GM21528 (cell line): Measurements from ENCODE around the gene GUK1.
"Not testable (repeated sequence)": the region's sequence is repeated elsewhere in the genome, so short reads cannot be mapped to it uniquely, and the experiment has no call there.

Experiments used
- ATAC-seq: cut with Tn5 transposase; IDR thresholded peaks from one replicate; pipeline ENCODE4 v1.9.1; 2021; ENCODE audit warnings: mild to moderate bottlenecking, moderate library complexity; ENCODE audit not compliant: unreplicated experiment, low FRiP score

GUK1 gene

DNA sequence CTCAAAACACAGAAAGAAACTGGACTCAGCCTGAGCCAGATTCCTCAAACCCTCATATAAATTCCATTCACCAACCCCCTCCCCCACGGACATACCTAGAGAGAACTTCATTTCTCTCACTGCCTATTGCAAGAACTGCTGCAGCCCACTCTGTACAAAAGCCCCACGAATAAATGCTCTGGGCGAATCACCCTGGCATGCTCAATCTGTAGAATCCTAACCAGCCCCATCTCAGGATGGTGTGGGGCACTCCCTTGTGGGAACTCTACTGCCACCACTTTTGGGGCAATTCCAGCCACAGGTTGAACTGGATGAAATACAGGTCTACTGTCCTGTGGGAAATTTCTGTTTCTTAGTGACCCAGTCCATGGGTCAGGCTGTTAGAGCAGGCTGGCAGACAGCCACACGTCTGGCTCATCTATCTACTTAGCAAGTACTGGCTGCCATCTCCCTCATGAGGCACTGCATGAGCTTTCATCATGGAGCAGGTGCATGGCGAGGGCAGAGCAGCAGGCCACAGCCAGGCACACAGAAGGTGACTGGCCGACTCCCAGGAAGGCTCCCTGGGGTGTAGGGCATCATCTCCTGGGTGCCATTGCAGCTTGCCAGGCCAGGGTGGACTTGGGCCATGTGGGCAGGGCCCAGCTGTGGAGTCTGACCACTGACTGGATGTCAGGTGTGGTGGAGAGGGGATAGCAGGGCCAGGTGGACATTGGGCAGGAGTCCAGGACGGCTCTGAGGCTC lies 35.4 kb upstream of the GUK1 start:
- no peak for ATAC-seq

DNA sequence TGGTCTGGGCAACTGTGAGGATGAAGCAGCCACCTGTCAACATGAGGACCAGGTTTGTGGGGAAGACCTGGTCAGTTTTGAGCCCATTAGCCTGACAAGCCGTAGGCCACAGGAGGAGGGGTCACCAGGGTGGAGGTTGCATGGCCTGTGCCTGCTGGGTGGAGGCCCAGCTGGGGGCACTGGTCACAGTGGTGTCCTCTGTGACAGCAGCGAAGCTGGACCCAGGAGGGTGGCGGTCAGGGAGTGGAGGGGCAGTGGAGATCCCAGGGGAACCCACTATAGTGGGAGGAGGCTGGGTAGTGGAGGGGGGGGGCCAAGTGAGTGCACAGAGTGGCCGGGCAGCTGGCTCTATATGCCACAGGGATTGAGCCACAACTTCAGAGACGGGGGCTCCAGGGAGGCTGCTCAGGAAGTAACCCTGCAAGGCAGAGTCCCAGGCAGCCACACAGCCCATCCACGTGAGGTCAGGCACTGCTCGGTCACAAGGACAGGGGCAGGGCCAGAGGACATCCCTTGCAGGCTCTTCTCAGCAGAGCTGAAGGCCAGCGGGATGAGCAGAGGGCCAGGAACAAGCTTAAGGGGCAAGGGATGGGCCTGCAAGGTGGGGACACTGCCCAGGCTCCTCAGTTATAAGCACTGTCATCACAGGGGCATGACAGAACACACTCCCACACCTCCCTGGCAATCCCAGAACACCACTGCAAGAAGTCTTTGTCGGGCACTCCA lies 34.6 kb upstream of the GUK1 start:
- no peak for ATAC-seq

DNA sequence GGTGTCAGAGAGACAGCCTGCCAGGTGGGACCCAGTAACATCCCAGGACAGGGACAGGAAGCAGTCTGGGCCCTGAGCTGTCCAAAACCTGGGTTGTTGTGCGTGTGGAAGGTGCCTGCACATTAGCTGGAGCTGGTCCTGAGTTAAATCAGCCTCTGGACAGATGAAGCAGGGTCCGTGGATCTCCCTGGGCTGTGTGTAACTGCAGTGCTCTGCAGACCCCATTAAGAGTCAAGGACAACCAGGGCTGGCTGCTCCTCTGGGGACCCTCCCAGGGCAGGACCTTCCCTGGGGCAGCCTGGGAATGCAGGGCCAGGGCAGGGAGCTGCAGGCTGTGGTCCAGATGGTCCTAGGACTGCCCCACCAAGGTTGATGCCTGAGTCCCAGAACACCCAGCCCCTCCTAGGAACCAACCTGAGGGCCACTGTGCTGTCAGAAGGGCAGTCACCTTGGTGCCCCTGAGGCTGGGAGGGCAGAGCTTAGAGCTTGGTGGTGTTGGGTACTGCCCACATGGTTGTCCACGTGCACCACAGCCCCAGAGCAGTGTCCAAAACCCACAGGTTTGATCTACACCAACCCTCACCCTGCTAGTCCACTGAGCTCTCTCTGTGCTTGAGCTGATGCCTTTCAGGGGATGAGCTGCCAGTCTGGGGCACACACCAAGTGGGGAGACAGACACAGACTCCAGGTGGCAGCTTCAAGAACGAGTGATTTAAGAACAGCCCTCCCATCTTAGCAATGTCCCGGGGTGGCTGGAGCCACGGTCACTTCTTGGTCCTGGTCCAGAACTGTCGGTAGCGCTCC lies 33.9 kb upstream of the GUK1 start:
- no peak for ATAC-seq

DNA sequence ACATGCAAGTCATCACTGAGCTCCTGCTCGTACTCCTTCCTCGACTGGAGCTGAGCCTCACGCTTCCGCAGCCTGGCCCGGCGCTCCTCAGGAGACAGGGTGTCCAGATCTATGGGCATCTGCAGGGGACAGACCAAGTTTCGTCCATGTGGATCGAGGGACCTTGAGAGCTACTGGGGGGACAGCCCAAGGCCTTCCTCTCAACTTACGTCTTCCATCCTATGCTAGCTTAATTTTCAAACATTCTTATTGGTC lies 33.4 kb upstream of the GUK1 start:
- ATAC-seq: no peak

DNA sequence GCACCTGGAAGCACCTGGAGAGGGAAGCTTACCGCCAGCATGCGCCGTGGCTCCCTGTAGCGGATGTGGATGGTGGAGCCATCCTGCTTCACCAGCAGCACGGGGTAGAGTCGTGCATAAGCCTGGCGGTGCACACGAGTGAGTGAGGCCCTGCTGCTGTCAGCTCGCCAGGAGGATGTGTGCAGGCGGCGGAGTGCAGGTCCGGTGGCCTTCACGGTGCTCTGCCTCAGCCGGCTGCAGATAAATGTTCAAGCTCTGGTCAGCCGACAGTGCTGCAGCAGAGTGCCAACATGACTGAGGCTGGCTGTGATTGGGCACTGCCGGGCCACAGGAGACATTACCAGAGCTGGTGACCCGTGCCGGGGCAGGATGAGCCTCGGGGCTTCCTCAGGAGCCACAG lies 32.4 kb upstream of the GUK1 start:
- no peak for ATAC-seq

DNA sequence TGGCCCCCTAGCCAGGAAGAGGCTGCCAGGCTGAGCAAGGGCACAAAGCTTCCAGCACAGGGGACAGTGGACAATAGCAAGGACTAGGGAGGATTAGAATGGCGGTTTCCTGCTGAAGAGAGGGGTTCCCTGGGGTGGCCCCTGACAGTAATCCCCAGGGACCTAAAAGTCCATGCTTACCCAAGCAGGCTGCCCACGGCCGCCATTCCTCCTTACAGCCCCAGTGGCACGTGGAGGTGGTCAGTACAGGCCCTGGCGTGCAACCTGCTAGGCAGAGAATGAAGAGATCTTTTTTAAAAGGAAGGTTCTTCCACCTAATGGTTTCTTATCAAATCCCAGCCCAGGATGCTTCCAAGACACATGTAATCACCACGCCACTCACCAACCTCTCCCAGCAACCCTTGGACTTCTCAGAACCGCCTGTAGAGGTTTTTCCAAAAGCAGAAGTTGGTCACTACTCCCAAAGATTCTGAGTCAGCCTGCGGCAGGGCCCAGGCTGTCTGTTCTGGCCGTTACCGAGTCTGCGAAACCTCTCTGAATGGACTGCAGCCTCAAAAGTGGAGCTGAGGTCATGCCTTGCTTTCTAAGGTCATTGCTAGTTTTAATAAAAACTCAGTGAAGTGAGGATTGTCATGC lies 31.9 kb upstream of the GUK1 start:
- ATAC-seq: no peak

DNA sequence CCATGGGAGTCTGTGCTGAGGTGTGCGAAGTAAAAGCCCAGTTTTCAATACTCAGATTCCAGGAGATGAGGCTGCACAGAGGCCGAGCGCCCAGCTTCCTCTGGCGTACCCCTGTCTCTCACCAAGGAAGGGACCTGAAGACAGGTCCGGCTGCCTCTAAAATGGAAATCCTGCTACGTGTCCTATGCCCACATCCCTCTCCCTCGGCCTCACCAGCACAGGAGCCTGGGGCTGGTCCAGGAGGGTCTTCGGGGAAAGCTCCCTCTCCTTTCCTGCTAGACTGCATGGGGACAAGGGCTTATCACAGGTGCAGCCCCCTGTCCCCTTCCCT lies 31.4 kb upstream of the GUK1 start:
- ATAC-seq: no peak

DNA sequence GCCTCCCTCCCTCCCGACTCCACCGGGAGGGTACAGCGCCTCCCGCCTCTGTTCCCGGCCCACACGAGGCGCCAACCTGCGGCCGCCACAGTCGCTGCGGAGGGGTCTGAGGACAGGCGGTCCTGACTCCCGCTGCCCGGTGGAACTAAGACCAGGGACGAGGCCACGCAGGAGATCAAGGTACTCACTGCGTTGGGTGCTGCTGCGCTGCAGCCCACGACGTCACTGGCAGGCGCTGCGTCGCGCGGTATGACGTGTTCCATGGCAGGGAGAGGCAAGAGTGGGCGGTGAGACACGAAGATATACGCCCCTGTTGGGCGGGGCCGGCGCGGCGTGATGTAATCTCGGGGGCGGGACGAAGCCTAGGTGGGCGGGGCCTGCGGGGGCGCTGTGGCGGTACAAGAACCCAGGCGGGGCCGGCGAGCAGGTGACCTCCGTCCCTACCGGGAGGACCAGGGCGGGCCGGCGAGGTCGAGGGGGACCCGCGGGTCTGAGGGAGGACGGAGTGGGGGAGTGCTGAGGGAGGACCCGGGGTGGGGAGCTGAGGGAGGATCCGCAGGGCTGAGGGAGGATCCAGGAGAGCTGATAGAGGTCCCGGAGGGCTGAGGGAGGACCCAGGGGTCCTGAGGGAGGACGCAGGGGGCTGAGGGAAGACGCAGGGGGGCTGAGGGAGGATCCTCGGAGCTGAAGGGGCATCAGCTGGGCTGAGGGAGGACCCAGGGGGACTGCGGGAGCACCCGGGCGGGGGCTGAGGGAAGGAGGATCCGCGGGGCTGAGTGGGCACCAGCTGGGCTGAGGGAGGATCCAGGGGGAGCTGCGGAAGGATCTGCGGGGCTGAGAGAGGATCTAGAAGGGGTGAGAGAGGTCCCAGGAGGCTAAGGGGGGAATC lies 30.8 kb upstream of the GUK1 start, which contains the start of gene MRPL55:
MRPL55 (minus strand) TSS at position 227 of the 889 bp plus-strand sequence. CDS start 1,039 bp downstream, outside the sequence.
- ATAC-seq: peak; percentile 90

DNA sequence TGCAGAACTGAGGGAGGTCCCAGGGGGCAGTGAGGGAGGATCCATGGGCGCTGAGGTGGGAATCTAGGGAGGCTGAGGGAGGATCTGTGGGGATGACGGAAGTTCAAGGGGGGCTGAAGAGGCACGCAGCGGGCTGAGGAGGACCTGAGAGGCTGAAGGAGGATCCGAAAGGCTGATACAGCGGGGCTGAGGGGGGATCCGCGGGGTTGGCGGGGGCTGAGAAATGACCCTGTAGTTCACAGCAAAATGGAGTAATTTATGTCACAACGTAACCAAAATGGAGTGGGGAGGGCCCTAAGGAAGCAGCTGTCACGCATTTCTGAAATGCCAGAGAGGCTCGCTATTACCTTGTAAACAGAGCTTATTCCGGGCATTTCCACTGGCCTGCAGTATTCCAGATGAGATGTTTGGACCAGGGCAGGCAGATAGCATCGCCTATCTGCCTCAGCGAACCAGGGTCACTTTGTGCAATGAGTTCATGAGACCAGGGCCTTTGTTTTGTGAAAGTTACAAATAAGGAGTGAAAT lies 30.1 kb upstream of the GUK1 start:
- ATAC-seq: no peak

- no peak for ATAC-seq
Measured at GRCh38 chr1:228110556-228110955, 29.5 kb upstream of the GUK1 start.

DNA sequence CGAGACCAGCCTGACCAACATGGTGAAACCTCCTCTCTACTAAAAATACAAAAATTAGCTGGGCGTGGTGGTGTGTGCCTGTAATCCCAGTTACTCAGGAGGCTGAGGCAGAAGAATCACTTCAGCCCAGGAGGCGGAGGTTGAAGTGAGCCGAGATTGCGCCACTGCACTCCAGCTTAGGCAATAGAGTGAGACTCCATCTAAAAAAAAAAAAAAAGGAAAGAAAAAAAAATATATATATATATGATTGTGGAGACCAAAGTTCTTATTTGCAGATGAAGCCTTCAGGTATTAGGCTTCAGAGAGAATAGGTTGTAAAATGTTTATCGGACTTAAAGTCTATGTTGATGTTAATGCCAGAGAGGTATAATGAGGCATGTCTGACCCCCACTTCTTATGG lies 28.8 kb upstream of the GUK1 start:
- not testable (repeated sequence) for ATAC-seq

GRCh38 chr1:228112167-228112566 lies 27.9 kb upstream of the GUK1 start:
- no peak for ATAC-seq

- no peak for ATAC-seq
Measured at GRCh38 chr1:228112617-228113016, 27.5 kb upstream of the GUK1 start.

GRCh38 chr1:228114827-228115226 lies 25.3 kb upstream of the GUK1 start:
- ATAC-seq: no peak

DNA sequence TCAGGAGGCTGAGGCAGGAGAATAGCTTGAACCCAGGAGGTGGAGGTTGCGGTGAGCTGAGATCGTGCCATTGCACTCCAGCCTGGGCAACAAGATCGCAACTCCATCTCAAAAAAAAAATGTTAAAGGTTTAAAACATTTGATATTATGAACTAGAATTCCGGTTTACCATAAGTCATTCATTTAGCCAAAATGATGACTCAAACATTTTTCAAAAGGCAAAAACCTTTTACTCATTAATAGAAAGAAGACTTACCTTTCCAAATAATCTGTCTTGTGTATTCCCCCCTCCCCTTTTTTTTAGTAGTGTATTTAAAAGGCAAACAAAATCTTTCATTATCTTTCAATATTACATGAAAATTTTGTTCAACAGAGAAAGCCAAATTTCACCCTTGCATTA lies 22.7 kb upstream of the GUK1 start:
- ATAC-seq: no peak

DNA sequence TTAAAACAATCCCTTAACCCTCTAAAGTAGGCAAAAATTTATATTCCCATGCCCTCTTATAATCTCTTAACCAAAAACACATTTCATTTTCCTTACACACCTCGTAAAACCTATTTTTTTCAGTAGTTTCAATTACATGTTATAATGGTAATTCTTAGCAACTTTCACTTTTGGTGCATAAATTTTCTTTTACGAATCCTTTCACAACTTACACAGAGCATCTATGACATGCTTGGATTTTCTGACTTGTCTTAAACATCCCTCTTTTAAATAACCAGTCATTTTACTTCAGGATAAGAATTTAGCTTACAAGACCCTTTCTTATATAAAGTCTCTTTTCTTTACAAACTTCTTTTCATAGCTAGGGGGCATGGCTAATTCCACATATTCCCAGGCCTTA lies 22.0 kb upstream of the GUK1 start:
- no peak for ATAC-seq

GRCh38 chr1:228120351-228120750 lies 19.7 kb upstream of the GUK1 start:
- no peak for ATAC-seq

GRCh38 chr1:228120857-228121489 lies 19.1 kb upstream of the GUK1 start:
- no peak for ATAC-seq

DNA sequence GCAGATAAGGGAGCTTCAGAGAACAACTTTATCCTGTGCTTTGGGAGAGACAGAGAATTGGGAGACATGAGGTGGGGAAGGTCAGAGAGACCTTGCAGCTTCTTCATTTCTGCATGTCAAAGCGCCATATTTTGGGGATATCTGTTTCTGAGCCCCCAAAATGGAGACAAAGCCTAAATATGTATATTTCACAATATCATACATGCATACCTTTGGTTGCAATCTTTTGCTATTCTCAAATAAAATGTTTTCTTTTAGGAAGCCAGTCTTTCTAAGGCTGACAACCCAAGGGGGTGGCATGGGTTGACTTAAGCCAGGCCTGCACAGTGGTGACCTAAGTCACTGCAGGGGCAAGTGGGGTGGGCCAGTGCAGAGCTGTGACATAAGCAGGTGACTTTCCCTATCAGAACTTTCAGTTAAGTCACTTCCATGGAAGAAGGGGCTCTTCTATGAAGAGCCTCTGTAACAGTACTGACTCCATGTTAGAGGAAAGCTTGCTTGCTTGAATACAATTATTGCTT lies 17.1 kb upstream of the GUK1 start:
- no peak for ATAC-seq
